HG02852 (cell line): ENCODE data around the gene USP9X.
"Not testable (repeated sequence)": the region's sequence is repeated elsewhere in the genome, so short reads cannot be mapped to it uniquely, and the experiment has no call there.

Experiments used
- ATAC-seq: cut with Tn5 transposase; IDR thresholded peaks from one replicate; pipeline ENCODE4 v1.9.1; 2021; ENCODE audit warnings: mild to moderate bottlenecking, moderate library complexity; ENCODE audit not compliant: unreplicated experiment

Gene USP9X

DNA sequence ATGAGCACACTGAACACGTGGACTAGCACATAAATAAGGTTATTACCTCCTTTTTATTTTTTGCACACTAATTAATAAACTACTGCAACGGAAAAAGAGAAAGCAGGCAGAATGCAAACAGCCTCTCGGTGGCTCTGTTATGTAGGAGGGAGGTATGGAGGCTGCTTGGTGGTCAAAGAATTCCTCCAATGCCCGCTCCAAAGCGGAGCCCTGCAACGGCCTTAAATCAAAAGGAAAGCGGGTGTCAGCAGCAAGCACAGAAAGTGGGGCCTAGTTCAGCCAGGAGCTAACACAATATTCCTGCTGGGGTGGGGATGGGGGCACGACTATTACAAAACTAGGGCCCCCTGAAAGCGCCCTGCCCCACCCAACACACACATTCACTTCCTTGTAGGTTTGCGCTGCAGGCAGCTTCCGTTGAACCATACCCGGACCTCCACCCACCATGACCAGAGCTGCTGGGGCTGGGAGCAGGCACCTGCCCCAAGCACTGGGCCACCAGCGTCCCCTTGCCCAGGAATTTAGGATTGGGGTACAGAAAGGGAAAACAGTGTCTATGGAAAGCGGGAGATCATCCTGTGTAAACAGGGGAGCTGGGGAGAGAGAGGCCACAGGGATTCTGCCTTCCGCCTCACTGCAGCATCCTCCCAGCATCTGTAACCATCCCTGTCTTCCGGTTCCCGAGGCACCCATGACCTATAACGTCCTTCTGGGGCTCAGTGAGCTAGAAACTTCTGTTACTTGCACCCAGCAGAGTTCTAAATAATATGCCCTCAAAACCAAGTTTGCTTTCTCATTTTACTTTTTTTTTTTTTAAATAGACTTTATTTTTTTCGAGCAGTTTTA is 191.6 kb downstream of the USP9X start:
- ATAC-seq, result no peak

- not testable (repeated sequence) for ATAC-seq
Measured at GRCh38 chrX:41282307-41282706, 197.1 kb downstream of the USP9X start.

GRCh38 chrX:41285928-41286327 is 200.7 kb downstream of the USP9X start:
- not testable (repeated sequence) for ATAC-seq
